ENCODE data around the gene PPRC1. TPM values are rescaled to one million over a fixed set of nuclear protein-coding genes. Genes with fewer than 3 reads are reported as not detected.

The PPRC1 gene
- total and polyA plus RNA-seq, 2 donors (not counting 3 experiments of a cell fraction or from before 2014, with no cell fraction given), result 27.0 to 49.9 TPM

GRCh38 chr10:102117391-102118159 lies 15.3 kb upstream of the PPRC1 start:
- DNase-seq (ENCODE audit: low read depth, low spot score), result peak; percentile 81
- no peak overlapping the region for H2AFZ ChIP-seq (ENCODE audit: low read depth, low read length)
- intact Hi-C loops (cut with micrococcal nuclease) (loop anchor here (5.0 kb wide), 1 partner anchor 35 kb away; the partner anchor contains the start of gene NOLC1), dilution Hi-C loops (cut with MboI; ENCODE audit: extremely low pct_ligation_motif_present, low sequenced_read_pairs) (no loop called here)
- ChIA-PET CTCF (interaction anchor here (1.1 to 1.2 kb wide), 2 partner anchors 15 to 44 kb away, joined by 3 to 6 read pairs; partner anchors contain the start of gene PPRC1), POLR2A (no interaction called here)
- peak overlapping the region; percentile 15 for H3K27ac ChIP-seq (ENCODE audit: insufficient read depth, low read depth, low read length)
- H3K9ac ChIP-seq (replicated peaks; ENCODE audit: extremely low read depth, insufficient read depth, low read length), result peak overlapping the region; percentile 13
- H3K9me1 ChIP-seq (replicated peaks; ENCODE audit: control insufficient read depth, extremely low read depth, insufficient read depth, low read length), result no peaks in the 10 kb centered on the region
- H3K4me1 ChIP-seq (ENCODE audit: control insufficient read depth, extremely low read depth, insufficient read depth, low read length), result peaks cover 62% of the 10 kb centered on the region
- no peak overlapping the region for H3K4me3 ChIP-seq (replicated peaks in 1 of 3; ENCODE audit: insufficient read depth in 1 of 3, low read depth in 1 of 3, low read length in 3 of 3)
- H3K27me3 ChIP-seq (ENCODE audit: control insufficient read depth in 2 of 2, insufficient read depth in 2 of 2, low read length in 2 of 2), result no peaks in the 10 kb centered on the region
- peaks cover 50% of the 10 kb centered on the region for H3K79me2 ChIP-seq (ENCODE audit: control insufficient read depth, insufficient read depth, low read length)
- H3K36me3 ChIP-seq (ENCODE audit: control insufficient read depth in 2 of 2, extremely low read depth in 1 of 2, insufficient read depth in 2 of 2, low read length in 2 of 2), result no peaks in the 10 kb centered on the region
- H3K4me2 ChIP-seq (ENCODE audit: insufficient read depth, low read length), result peak overlapping the region; percentile 16
- H3K9me3 ChIP-seq (replicated peaks; ENCODE audit: control insufficient read depth, insufficient read depth, low read length), result no peaks in the 10 kb centered on the region
- no peaks in the 10 kb centered on the region for H4K20me1 ChIP-seq (replicated peaks; ENCODE audit: control insufficient read depth, extremely low read depth, insufficient read depth, low read length)
- TF ChIP-seq POLR2AphosphoS5 (IDR thresholded peaks at IDR 0.05; ENCODE audit: insufficient read depth, low read depth, low read length) (peak; percentile 24), FOS (IDR thresholded peaks at IDR 0.05; ENCODE audit: borderline replicate concordance, insufficient read depth, low read length) (no peak), GATA2 (IDR thresholded peaks at IDR 0.05; ENCODE audit: insufficient read depth, insufficient read length, low read depth, low read length) (no peak), CTCF (IDR thresholded peaks at IDR 0.05; ENCODE audit: extremely low read depth in 1 of 2, insufficient read depth in 1 of 2, low read depth in 1 of 2, low read length in 2 of 2) (peak in 1 of 2 donors; percentile 24), MYC (IDR thresholded peaks at IDR 0.05; ENCODE audit: low read depth, low read length) (no peak), MAX (IDR thresholded peaks at IDR 0.05; ENCODE audit: insufficient read depth, insufficient read length) (peak; percentile 12), POLR2A (IDR thresholded peaks at IDR 0.05; ENCODE audit: low read depth, low read length) (peak; percentile 22)
- FAIRE-seq, result peak; percentile 58
- BruUV-seq (replicated peaks), result no TSS peak

Data from endothelial cell of umbilical vein (primary cell).